Left kidney (tissue), 2 donors: ENCODE measurements around the gene GYPC. TPM values are rescaled to one million over a fixed set of nuclear protein-coding genes. Genes with fewer than 3 reads are reported as not detected.

Experiments
- DNase-seq: peaks from one replicate; pipeline ENCODE4 v3.0.0-alpha.2; 2013
- polyA plus RNA-seq: library from polyadenylated mRNA; unstranded; fragments of 120-200 nt; gene quantifications from one replicate; pipeline ENCODE4 v1.2.1, GENCODE V29; 2013; ENCODE audit not compliant: insufficient read length

GYPC gene
- polyA plus RNA-seq, 1 donor: 55.8 TPM

DNA sequence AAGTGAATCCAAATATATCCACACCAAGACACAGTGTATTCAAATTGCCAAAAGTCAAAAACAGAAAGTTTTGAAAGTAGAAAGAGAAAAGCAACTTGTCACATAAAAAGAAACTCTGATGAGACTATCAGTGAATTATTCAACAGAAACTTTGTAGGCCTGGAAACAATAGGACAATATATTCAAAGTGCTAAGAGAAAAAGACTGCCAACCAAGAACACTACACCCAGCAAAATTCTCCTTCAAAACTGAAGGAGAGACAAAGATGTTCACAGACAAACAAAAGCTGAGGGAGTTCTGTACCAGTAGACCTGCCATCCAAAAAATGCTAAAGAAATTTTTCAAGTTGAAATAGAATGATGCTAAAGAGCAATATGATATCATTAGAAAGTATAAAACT, 69.6 kb downstream of the GYPC start:
- no peak for DNase-seq

DNA sequence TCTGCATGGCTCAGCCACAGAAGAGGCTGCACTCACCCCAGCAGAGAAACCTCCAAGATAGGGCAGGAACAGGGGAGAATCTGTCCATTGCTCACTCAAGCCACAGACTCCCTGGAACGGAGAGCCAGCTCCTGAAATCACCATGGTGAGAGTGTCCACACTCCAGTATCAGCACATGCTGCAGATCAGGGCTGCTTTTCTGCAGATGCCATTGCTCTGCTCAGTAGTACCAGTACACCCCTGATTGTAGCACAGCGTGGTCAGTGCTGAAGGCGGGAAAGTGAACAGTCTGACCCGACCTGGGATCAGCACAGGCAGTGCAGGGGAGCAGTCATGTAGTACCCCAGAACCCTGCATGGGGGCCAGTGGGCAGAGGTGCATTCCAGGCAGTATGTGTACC, 73.9 kb downstream of the GYPC start:
- no peak for DNase-seq

GRCh38 chr2:126730655-126731054, 74.7 kb downstream of the GYPC start:
- DNase-seq: no peak

DNA sequence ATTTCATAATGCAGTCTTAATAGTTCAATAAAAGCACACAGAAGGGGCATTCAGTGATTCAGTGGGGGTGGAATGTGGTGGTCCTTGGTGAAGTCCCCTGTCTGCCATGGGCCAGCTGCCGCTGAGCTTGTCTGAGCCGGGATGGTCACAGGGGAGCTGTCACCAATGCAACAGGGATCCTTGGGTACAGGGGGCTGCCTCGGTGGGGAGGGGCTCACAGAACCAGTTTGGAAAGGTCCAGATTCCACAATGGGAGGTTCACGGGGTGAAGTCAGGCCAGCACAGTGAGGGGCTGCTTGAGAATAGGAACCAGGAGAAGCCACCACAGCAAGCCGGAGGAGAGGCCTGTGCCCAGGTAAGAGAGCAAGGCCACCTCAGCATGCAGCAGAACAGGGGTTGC, 75.4 kb downstream of the GYPC start:
- DNase-seq: no peak

- DNase-seq: no peak
Measured at GRCh38 chr2:126732682-126733245, 76.8 kb downstream of the GYPC start.

DNA sequence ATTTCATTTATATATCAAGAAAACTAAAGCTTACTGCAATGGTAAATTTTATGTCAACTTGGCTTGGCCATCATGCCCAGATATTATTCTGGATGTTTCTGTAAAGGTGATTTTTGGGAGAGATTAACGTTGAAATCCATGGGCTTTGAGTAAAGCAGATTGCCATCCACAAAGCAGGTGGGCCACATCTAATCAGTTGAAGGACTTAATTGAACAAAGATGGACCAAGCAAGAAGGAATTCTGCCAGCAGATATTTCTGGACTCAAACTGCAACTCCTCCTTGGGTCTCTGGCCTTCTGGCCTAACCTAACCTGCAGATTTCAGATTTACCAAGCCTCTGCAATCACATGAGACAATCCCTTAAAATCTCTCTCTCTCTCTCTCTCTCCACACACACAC, 77.8 kb downstream of the GYPC start:
- no peak for DNase-seq

DNA sequence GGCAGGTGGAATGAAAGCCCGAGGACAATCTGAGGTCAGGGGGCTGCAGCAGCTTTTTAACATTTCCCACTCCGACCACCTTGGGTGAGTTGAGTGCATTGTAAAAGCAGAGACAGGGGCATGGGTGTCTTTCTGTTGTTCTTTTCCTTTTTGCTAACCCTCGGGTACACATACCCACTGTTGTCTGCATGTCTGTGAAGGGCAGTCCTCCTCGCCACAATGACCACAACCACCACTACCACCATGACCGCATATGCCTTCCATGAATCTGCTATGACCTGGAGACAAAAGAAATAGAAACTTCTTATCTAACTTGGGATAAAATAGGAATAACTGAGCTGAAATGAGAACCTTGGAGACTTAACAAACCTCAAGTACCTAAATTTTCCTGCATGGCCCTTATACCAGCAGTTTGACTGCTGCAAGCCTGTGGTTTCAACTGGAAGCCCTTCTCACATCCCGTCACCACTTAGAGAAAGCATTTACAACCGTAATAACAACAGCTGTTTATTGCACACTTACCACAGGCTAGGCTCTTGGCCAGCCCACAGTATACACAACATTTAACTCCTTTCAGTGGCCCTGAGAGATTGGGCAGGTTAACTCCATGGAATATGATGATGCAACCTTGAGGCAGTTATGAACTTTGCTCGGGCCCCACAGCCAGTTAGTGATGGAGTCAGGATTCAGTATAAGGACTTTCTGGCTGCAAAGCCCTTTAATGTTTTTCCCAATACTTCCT, 80.3 kb downstream of the GYPC start:
- DNase-seq: no peak

- DNase-seq: no peak
Measured at GRCh38 chr2:126739141-126739540, 83.2 kb downstream of the GYPC start.

DNA sequence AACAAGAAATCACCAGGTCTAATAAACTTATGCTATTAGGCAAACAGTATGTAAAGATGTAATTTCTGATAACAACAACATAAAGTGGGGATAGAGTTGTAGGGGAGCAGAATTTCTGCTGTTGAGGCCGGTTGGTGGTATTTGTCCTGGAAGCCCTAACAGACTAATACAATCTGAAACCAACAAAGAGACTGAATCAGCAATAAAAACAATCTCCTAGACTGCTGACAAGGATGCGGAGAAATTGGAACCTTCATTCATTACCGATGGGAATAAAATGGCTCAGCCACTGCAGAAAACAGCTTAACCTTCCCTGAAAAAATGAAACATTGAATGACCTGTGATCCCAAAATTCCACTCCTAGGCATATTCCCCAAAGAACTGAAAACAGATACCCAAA, 88.7 kb downstream of the GYPC start:
- no peak for DNase-seq

Other genes starting within 250 kb of the GYPC start
- 0.18 TPM for gene TEX51, start 242.7 kb downstream of the GYPC start, polyA plus RNA-seq